KMS-11 (cell line): ENCODE results near the gene CUTA.
"Not testable (repeated sequence)": the region's sequence is repeated elsewhere in the genome, so short reads cannot be mapped to it uniquely, and the experiment has no call there.

ENCODE experiments used
- H2AFZ ChIP-seq: fragments of 200-600 bp; sonication (generic); 2 replicates; pipeline ENCODE4 v1.6.1; 2016; ENCODE audit warnings: antibody characterized with exemption, mixed run types, low read depth
- H3K27ac ChIP-seq: fragments of 200-600 bp; sonication (generic); 2 replicates; pipeline ENCODE4 v1.6.1; 2016; ENCODE audit warnings: mild to moderate bottlenecking, mixed run types
- H3K27me3 ChIP-seq: fragments of 200-600 bp; sonication (generic); 2 replicates; pipeline ENCODE4 v1.6.1; 2017; ENCODE audit warnings: mild to moderate bottlenecking, low read depth, mixed run types, moderate library complexity; ENCODE audit not compliant: insufficient read depth
- H3K36me3 ChIP-seq: fragments of 200-600 bp; sonication (generic); 2 replicates; pipeline ENCODE4 v1.6.1; 2017; ENCODE audit warnings: mild to moderate bottlenecking, mixed run types; ENCODE audit not compliant: insufficient read depth
- H3K4me1 ChIP-seq: fragments of 200-600 bp; sonication (generic); 2 replicates; pipeline ENCODE4 v1.6.1; 2016; ENCODE audit warnings: mild to moderate bottlenecking, low read depth, mixed run types; ENCODE audit not compliant: poor library complexity, severe bottlenecking
- H3K4me2 ChIP-seq: fragments of 200-600 bp; sonication (generic); 2 replicates; pipeline ENCODE4 v1.7.0; 2016; ENCODE audit warnings: mild to moderate bottlenecking, mixed run types
- H3K4me3 ChIP-seq: fragments of 200-600 bp; sonication (generic); IDR thresholded peaks from 2 replicates; pipeline ENCODE4 v1.6.1; 2017; ENCODE audit warnings: low read depth, low read length, mixed read lengths; ENCODE audit not compliant: insufficient read depth
- H3K79me2 ChIP-seq: fragments of 200-600 bp; sonication (generic); 2 replicates; pipeline ENCODE4 v1.6.1; 2016; ENCODE audit warnings: low read depth, mixed run types; ENCODE audit not compliant: insufficient read depth
- H3K9ac ChIP-seq: fragments of 200-600 bp; sonication (generic); 2 replicates; pipeline ENCODE4 v1.6.1; 2016; ENCODE audit warnings: mild to moderate bottlenecking, mixed run types
- H4K20me1 ChIP-seq: fragments of 200-600 bp; sonication (generic); 2 replicates; pipeline ENCODE4 v1.6.1; 2016; ENCODE audit warnings: mild to moderate bottlenecking, mixed run types; ENCODE audit not compliant: insufficient read depth
- TF ChIP-seq, protein P1 (sequence below): fragments of 200-600 bp; sonication (generic); conservative IDR thresholded peaks from 2 replicates; pipeline ENCODE4 v1.6.1; 2017; ENCODE audit warnings: low read depth, mild to moderate bottlenecking, antibody characterized with exemption, low read length, moderate library complexity, mixed read lengths

The CUTA gene

GRCh38 chr6:33407132-33407718, 10.7 kb downstream of the CUTA start:
- Histone ChIP-seq H3K36me3 (peaks cover 9% of the 10 kb centered on the region; the same call in 1 of the 2 replicates), H3K79me2 (no peaks in the 10 kb centered on the region; the same call in 1 of the 2 replicates), H2AFZ (no peak overlapping the region), H3K27ac (no peak overlapping the region), H4K20me1 (no peaks in the 10 kb centered on the region), H3K4me2 (no peak overlapping the region), H3K9ac (no peak overlapping the region), H3K27me3 (no peaks in the 10 kb centered on the region), H3K4me1 (peaks cover 12% of the 10 kb centered on the region), H3K4me3 (no peak overlapping the region)
- TF ChIP-seq, protein P1, sequence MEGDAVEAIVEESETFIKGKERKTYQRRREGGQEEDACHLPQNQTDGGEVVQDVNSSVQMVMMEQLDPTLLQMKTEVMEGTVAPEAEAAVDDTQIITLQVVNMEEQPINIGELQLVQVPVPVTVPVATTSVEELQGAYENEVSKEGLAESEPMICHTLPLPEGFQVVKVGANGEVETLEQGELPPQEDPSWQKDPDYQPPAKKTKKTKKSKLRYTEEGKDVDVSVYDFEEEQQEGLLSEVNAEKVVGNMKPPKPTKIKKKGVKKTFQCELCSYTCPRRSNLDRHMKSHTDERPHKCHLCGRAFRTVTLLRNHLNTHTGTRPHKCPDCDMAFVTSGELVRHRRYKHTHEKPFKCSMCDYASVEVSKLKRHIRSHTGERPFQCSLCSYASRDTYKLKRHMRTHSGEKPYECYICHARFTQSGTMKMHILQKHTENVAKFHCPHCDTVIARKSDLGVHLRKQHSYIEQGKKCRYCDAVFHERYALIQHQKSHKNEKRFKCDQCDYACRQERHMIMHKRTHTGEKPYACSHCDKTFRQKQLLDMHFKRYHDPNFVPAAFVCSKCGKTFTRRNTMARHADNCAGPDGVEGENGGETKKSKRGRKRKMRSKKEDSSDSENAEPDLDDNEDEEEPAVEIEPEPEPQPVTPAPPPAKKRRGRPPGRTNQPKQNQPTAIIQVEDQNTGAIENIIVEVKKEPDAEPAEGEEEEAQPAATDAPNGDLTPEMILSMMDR, result 0 out of 2 replicates have a peak, but pooled peaks have one; percentile 27

- Histone ChIP-seq H3K27ac (no peak overlapping the region), H3K79me2 (no peaks in the 10 kb centered on the region), H4K20me1 (no peaks in the 10 kb centered on the region), H3K4me3 (no peak overlapping the region), H3K4me1 (peaks cover 7% of the 10 kb centered on the region), H3K27me3 (no peaks in the 10 kb centered on the region), H3K4me2 (no peak overlapping the region), H3K9ac (no peak overlapping the region), H2AFZ (no peak overlapping the region), H3K36me3 (peaks cover 9% of the 10 kb centered on the region; the same call in 1 of the 2 replicates)
- TF ChIP-seq, protein P1, result no peak
Measured at GRCh38 chr6:33406126-33406525, 11.8 kb downstream of the CUTA start.

- Histone ChIP-seq H3K27me3 (no peaks in the 10 kb centered on the region), H2AFZ (no peak overlapping the region), H3K4me3 (no peak overlapping the region), H3K79me2 (no peaks in the 10 kb centered on the region), H3K9ac (no peak overlapping the region), H3K4me1 (peaks cover 7% of the 10 kb centered on the region), H3K27ac (no peak overlapping the region), H3K36me3 (peaks cover 9% of the 10 kb centered on the region; the same call in 1 of the 2 replicates), H4K20me1 (no peaks in the 10 kb centered on the region), H3K4me2 (no peak overlapping the region)
- TF ChIP-seq, protein P1, result no peak
Measured at GRCh38 chr6:33405386-33405940, 12.4 kb downstream of the CUTA start.

DNA sequence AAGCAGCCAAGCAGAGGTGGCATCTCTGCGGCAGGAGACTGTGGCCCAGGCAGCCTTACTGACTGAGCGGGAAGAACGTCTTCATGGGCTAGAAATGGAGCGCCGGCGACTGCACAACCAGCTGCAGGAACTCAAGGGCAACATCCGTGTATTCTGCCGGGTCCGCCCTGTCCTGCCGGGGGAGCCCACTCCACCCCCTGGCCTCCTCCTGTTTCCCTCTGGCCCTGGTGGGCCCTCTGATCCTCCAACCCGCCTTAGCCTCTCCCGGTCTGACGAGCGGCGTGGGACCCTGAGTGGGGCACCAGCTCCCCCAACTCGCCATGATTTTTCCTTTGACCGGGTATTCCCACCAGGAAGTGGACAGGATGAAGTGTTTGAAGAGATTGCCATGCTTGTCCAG, 13.0 kb downstream of the CUTA start:
- Histone ChIP-seq H3K27ac (no peak overlapping the region), H2AFZ (no peak overlapping the region), H3K27me3 (no peaks in the 10 kb centered on the region), H3K9ac (no peak overlapping the region), H3K4me1 (peaks cover 7% of the 10 kb centered on the region), H3K4me2 (no peak overlapping the region), H3K36me3 (peaks cover 9% of the 10 kb centered on the region; the same call in 1 of the 2 replicates), H3K4me3 (no peak overlapping the region), H4K20me1 (no peaks in the 10 kb centered on the region), H3K79me2 (no peaks in the 10 kb centered on the region)
- TF ChIP-seq, protein P1, result no peak

- H4K20me1 ChIP-seq, H3K9ac ChIP-seq, H3K4me3 ChIP-seq, H3K27me3 ChIP-seq, H3K27ac ChIP-seq, H3K4me2 ChIP-seq, H2AFZ ChIP-seq: not testable (repeated sequence)
- peaks cover 18% of the 10 kb centered on the region for H3K36me3 ChIP-seq
- peaks cover 45% of the 10 kb centered on the region for H3K79me2 ChIP-seq
- H3K4me1 ChIP-seq, result peaks cover 13% of the 10 kb centered on the region
Measured at GRCh38 chr6:33399881-33400280, 18.0 kb downstream of the CUTA start.

DNA sequence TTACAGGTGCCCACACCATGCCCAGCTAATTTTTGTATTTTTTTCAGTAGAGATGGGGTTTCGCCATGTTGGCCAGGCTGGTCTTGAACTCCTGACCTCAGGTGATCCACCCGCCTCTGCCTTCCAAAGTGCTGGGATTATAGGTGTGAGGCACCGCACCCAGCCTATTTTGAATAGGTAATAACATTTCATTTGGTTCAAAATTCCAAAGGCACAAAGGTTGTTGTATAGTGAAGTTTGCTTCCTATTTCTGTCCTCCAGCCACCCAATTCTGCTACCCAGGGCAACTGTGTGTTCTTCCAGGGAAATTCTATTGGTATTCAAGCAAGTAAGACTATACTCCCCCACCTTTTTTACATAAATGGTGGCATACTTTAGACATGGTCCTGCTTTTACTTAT, 19.3 kb downstream of the CUTA start:
- H3K79me2 ChIP-seq, result peaks cover 58% of the 10 kb centered on the region
- H3K4me2 ChIP-seq, result not testable (repeated sequence)
- H3K36me3 ChIP-seq, result peaks cover 18% of the 10 kb centered on the region

More for the DNA sequence above, 19.3 kb downstream of the CUTA start:
- not testable (repeated sequence) for H3K27ac ChIP-seq, H3K4me3 ChIP-seq, H4K20me1 ChIP-seq, H2AFZ ChIP-seq, H3K9ac ChIP-seq, H3K27me3 ChIP-seq
- H3K4me1 ChIP-seq, result peaks cover 26% of the 10 kb centered on the region
